Measurements from ENCODE around the gene LDHAL6B. TPM values are rescaled to one million over a fixed set of nuclear protein-coding genes. Genes with fewer than 3 reads are reported as not detected.

The LDHAL6B gene
- total and polyA plus RNA-seq, 2 experiments from 2014 or later = not detected

DNA sequence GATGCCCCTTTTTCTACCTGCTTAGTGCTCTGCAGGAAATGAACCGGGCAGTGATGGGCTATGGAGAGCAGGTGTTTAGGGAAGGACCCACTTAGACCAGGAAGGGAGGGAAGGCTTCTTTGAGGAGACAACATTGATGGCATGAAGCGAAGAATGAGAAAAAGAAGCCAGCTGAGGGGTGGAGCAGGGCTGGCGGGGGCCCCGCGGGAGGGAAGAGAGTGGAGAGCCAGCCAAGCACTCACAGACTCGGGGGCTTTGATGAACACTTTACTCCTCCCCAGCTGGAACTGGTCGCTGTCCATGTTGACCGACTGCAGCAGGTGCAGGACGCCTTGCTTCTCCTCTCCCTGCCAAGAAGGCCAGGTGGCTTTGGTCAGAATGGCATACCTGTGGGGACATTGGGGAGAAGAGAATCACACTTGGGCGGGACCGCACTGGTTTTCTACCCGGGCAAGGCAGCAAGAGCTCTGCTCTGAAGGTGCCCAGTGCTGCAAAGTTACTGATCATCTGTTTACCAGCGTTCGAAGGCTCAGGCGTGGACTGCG is 28.4 kb upstream of the LDHAL6B start:
- Mint-ChIP-seq H3K4me3 (no peak overlapping the region), H3K36me3 (ENCODE audit: low read depth) (peaks cover 37% of the 10 kb centered on the region), H3K27me3 (ENCODE audit: insufficient read depth, low read depth, poor library complexity) (no peaks in the 10 kb centered on the region)

More for the DNA sequence above, 28.4 kb upstream of the LDHAL6B start:
- H3K79me2 ChIP-seq (replicated peaks; ENCODE audit: insufficient read depth) = no peaks in the 10 kb centered on the region
- no peaks in the 10 kb centered on the region for H3K27me3 ChIP-seq (ENCODE audit: insufficient read depth)
- no peaks in the 10 kb centered on the region for H3K4me1 ChIP-seq (ENCODE audit: insufficient read depth)
- H3K4me2 ChIP-seq = no peak overlapping the region
- peaks cover 15% of the 10 kb centered on the region for H3K36me3 ChIP-seq (ENCODE audit: insufficient read depth)
- H3K4me3 ChIP-seq = no peak overlapping the region
- DNase-seq (ENCODE audit: low spot score) (no peak), ATAC-seq (no peak)
- no peaks in the 10 kb centered on the region for H3K9me2 ChIP-seq (ENCODE audit: insufficient read depth)
- peaks cover 11% of the 10 kb centered on the region; the same call in 2 of the 3 replicates for H3K9me3 Mint-ChIP-seq
- no peaks in the 10 kb centered on the region for H4K20me1 ChIP-seq (replicated peaks; ENCODE audit: insufficient read depth)
- H3F3A ChIP-seq (replicated peaks; ENCODE audit: low read depth) = no peaks in the 10 kb centered on the region
- no peak for TF ChIP-seq EZH2 (IDR thresholded peaks at IDR 0.05; ENCODE audit: low read depth, unreplicated experiment)
- TF ChIP-seq JUNB (IDR thresholded peaks at IDR 0.05; ENCODE audit: unreplicated experiment) = no peak
- TF ChIP-seq EZH2phosphoT487 (IDR thresholded peaks at IDR 0.05; ENCODE audit: unreplicated experiment) = no peak
- no peak for TF ChIP-seq REST (IDR thresholded peaks at IDR 0.05; ENCODE audit: unreplicated experiment)
- TF ChIP-seq, protein P1, sequence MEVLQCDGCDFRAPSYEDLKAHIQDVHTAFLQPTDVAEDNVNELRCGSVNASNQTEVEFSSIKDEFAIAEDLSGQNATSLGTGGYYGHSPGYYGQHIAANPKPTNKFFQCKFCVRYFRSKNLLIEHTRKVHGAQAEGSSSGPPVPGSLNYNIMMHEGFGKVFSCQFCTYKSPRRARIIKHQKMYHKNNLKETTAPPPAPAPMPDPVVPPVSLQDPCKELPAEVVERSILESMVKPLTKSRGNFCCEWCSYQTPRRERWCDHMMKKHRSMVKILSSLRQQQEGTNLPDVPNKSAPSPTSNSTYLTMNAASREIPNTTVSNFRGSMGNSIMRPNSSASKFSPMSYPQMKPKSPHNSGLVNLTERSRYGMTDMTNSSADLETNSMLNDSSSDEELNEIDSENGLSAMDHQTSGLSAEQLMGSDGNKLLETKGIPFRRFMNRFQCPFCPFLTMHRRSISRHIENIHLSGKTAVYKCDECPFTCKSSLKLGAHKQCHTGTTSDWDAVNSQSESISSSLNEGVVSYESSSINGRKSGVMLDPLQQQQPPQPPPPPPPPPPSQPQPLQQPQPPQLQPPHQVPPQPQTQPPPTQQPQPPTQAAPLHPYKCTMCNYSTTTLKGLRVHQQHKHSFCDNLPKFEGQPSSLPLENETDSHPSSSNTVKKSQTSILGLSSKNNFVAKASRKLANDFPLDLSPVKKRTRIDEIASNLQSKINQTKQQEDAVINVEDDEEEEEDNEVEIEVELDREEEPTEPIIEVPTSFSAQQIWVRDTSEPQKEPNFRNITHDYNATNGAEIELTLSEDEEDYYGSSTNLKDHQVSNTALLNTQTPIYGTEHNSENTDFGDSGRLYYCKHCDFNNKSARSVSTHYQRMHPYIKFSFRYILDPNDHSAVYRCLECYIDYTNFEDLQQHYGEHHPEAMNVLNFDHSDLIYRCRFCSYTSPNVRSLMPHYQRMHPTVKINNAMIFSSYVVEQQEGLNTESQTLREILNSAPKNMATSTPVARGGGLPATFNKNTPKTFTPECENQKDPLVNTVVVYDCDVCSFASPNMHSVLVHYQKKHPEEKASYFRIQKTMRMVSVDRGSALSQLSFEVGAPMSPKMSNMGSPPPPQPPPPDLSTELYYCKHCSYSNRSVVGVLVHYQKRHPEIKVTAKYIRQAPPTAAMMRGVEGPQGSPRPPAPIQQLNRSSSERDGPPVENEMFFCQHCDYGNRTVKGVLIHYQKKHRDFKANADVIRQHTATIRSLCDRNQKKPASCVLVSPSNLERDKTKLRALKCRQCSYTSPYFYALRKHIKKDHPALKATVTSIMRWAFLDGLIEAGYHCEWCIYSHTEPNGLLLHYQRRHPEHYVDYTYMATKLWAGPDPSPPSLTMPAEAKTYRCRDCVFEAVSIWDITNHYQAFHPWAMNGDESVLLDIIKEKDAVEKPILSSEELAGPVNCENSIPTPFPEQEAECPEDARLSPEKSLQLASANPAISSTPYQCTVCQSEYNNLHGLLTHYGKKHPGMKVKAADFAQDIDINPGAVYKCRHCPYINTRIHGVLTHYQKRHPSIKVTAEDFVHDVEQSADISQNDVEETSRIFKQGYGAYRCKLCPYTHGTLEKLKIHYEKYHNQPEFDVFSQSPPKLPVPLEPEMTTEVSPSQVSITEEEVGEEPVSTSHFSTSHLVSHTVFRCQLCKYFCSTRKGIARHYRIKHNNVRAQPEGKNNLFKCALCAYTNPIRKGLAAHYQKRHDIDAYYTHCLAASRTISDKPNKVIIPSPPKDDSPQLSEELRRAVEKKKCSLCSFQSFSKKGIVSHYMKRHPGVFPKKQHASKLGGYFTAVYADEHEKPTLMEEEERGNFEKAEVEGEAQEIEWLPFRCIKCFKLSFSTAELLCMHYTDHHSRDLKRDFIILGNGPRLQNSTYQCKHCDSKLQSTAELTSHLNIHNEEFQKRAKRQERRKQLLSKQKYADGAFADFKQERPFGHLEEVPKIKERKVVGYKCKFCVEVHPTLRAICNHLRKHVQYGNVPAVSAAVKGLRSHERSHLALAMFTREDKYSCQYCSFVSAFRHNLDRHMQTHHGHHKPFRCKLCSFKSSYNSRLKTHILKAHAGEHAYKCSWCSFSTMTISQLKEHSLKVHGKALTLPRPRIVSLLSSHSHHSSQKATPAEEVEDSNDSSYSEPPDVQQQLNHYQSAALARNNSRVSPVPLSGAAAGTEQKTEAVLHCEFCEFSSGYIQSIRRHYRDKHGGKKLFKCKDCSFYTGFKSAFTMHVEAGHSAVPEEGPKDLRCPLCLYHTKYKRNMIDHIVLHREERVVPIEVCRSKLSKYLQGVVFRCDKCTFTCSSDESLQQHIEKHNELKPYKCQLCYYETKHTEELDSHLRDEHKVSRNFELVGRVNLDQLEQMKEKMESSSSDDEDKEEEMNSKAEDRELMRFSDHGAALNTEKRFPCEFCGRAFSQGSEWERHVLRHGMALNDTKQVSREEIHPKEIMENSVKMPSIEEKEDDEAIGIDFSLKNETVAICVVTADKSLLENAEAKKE (CRISPR knock-in tag; IDR thresholded peaks at IDR 0.05) = no peak
- no peak overlapping the region for H3K27ac Mint-ChIP-seq
- peaks cover 7% of the 10 kb centered on the region; the same call in 2 of the 3 replicates for H3K4me1 Mint-ChIP-seq
- H2AFZ ChIP-seq = no peak overlapping the region
- H3K27ac ChIP-seq (ENCODE audit: low read depth) = no peak overlapping the region
